Activated naive CD4-positive, alpha-beta T cell treated with anti-CD3 and anti-CD28 coated beads, Interleukin-2, amount 50 U/mL, for 72 hours (primary cell): ENCODE measurements around the gene TLCD4. TPM values are rescaled to one million over a fixed set of nuclear protein-coding genes. Genes with fewer than 3 reads are reported as not detected.

Source experiments
- ATAC-seq, 2 donors: fragments of 150-1000 bp; cut with Tn5 transposase; 2 replicates each; pipeline ENCODE4 v1.10.0; 2021; ENCODE audit warnings: mild to moderate bottlenecking in 2 of 2, moderate library complexity in 2 of 2
- DNase-seq, 2 donors: peaks; one replicate each; pipeline ENCODE4 v3.0.0; 2021 to 2022; ENCODE audit warnings: low spot score in 2 of 2
- H3K27ac Mint-ChIP-seq, 2 donors: one replicate each; pipeline ENCODE4 v1.8.0; 2022; ENCODE audit warnings: mild to moderate bottlenecking in 2 of 2, mixed read lengths in 2 of 2
- H3K36me3 Mint-ChIP-seq, 2 donors: one replicate each; pipeline ENCODE4 v1.8.0; 2022; ENCODE audit warnings: mixed read lengths in 2 of 2
- H3K9me3 Mint-ChIP-seq, 2 donors: one replicate each; pipeline ENCODE4 v1.8.0; 2022; ENCODE audit warnings: mixed read lengths in 2 of 2
- total RNA-seq, 2 donors: library from RNA; stranded (reverse); gene quantifications; one replicate each; pipeline ENCODE4 v1.2.3, GENCODE V29; 2022

The TLCD4 gene, protein sequence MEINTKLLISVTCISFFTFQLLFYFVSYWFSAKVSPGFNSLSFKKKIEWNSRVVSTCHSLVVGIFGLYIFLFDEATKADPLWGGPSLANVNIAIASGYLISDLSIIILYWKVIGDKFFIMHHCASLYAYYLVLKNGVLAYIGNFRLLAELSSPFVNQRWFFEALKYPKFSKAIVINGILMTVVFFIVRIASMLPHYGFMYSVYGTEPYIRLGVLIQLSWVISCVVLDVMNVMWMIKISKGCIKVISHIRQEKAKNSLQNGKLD
- total RNA-seq, result under 1 TPM; 0.34 to 0.49 TPM

DNA sequence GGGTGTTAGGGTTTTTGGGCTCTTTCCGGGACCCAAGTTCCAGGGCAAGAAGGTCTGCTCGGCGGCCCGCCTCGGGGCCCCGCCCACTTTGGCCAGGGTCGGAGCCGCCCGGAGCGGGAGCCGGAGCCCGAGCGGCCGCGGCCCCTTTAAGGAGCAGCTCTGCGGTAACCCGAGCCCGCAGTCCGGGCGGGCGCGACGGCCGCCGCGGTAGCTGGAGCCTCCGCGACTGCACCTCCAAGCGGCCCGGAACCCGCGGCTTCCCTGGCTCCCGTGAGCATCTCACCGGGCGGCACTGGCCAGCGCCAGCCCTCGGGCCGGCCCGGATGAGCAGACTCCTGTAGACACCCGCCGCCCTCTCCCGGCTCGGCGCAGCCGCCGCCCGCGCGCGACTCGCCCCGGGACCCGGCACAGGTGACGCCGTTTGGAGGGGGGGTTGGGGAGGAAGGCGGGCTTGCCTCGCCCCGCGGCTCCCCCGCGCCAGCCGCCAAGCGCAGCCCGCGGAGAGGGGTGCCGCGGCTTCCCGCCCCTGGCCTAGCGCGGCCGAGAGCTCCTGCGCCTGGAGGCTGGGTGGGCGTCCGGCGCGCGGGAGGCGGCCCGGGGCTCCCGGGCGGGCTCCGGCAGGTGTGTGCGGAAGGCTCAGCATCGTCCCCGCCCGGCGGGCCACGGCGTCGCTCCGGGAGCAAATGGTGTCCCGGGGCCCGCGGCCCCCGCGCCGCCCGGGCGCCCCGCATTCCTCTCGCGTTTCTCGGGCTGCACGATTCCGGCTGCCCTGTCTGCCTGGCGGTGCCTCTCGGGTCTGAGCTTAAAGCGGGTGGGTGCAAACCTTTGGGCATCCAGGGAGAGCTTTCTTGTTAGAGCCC lies at the start of gene TLCD4:
Gene TLCD4, plus strand, starts transcription at position 149 of the 860 bp plus-strand sequence. CDS start 26,547 bp downstream, outside the sequence.
- peaks cover 0 to 4% of the 10 kb centered on the region in 2 donors for H3K36me3 Mint-ChIP-seq
- H3K9me3 Mint-ChIP-seq, result no peaks in the 10 kb centered on the region
- H3K27ac Mint-ChIP-seq, result no peak within 1 kb of the TSS
- peak; percentile 36 to 57 for DNase-seq
- peak; percentile 72 to 74 for ATAC-seq

- Mint-ChIP-seq H3K27ac (no peak overlapping the region), H3K9me3 (no peaks in the 10 kb centered on the region), H3K36me3 (peaks cover 7 to 30% of the 10 kb centered on the region in 2 donors)
- DNase-seq, result no peak
- no peak for ATAC-seq
These were observed 49.6 kb upstream of the TLCD4 start for GRCh38 chr1:95067568-95067967.

DNA sequence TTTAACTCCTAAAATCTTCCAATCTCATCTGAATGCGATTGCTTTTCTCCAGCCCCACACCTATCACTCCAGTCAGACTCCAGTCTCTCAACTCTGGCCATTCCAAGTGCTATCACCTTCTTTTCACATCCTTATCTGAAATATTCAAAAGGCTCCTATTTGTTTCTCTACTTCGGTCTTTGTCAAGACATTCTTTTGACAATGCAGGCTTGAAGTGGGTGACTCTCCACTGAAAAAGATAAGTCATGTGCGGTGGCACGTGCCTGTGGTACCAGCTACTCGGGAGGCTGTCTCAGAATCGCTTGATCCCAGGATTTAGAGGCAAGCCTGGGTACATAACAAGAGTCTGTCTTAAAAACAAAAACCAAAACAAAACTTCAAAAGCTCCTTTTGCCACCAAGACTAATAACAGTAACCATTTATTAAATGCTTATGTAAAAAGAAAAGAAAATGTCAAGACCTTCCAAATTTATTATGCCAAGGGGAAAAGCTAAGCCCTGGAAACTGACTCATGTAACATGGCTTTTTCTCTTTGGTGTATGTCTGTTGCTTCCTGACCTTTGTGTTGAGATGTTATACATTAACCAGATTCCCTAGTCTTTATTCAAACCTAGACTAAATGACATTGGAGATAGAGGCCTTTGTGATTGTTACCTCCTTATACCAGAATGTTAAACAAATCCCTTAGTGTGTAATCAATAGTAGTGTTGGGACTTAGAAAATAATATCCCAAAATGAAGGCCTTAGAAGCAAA lies 48.0 kb upstream of the TLCD4 start:
- DNase-seq (no peak), ATAC-seq (no peak)
- H3K9me3 Mint-ChIP-seq, result no peaks in the 10 kb centered on the region
- H3K36me3 Mint-ChIP-seq, result peaks cover 3 to 17% of the 10 kb centered on the region in 2 donors
- peak overlapping the region in 1 of 2 donors; percentile 3 for H3K27ac Mint-ChIP-seq

DNA sequence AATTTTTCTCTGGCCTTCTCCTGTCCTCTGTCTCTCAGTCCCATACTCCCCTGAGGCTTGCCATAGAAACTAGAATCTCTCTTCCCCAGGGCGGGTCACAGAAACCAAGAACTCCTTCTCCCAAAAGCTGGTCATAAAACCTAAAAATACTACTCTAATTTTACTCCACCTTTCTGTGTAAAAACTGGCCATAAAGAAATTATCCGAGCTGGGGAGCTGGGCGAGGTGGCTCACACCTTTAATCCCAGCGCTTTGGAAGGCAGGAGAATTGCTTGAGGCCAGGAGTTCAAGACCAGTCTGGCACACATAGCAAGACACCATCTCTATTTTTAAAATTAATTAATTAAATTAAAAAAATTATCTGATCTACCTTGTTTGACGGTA lies 47.5 kb upstream of the TLCD4 start:
- Mint-ChIP-seq H3K27ac (no peak overlapping the region), H3K36me3 (peaks cover 0 to 14% of the 10 kb centered on the region in 2 donors), H3K9me3 (no peaks in the 10 kb centered on the region)
- ATAC-seq, result no peak
- no peak for DNase-seq

GRCh38 chr1:95071539-95071938 lies 45.6 kb upstream of the TLCD4 start:
- Mint-ChIP-seq H3K27ac (peak overlapping the region in 1 of 2 donors; percentile 91), H3K36me3 (peaks cover 0 to 14% of the 10 kb centered on the region in 2 donors), H3K9me3 (no peaks in the 10 kb centered on the region)
- ATAC-seq (peak in 1 of 2 donors; percentile 43), DNase-seq (no peak)

DNA sequence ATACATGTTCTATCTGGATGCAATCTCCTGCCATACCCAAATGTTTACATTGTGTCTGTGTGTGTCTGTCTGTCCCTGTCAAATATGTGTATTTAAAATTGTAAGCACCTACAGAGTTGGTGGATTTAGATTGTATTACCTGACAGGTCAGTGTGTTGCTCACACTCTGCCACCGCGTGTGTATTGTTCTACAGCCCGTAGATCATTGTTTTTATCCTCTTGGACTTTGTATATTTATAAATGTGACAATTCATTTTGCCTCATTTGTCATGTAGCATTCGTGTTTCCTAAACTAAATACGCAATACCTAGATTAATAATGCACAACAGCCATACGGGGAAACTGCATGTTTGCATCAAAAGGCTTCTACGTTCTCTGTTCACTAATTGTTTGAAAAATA lies 45.0 kb upstream of the TLCD4 start:
- Mint-ChIP-seq H3K27ac (peak overlapping the region; percentile 91 to 99), H3K36me3 (peaks cover 0 to 14% of the 10 kb centered on the region in 2 donors), H3K9me3 (no peaks in the 10 kb centered on the region)
- DNase-seq (no peak), ATAC-seq (no peak)

- Mint-ChIP-seq H3K36me3 (peaks cover 0 to 14% of the 10 kb centered on the region in 2 donors), H3K9me3 (no peaks in the 10 kb centered on the region), H3K27ac (peak within 1 kb of the TSS; percentile 91 to 99)
- ATAC-seq, result peak; percentile 86 to 95
- peak; percentile 83 to 90 for DNase-seq
These were observed 44.4 kb upstream of the TLCD4 start, which contains the start of gene ALG14 for GRCh38 chr1:95072532-95073419. Gene ALG14, minus strand, starts transcription at chr1:95072951. Its CDS starts 53 bp downstream, at chr1:95072898.

DNA sequence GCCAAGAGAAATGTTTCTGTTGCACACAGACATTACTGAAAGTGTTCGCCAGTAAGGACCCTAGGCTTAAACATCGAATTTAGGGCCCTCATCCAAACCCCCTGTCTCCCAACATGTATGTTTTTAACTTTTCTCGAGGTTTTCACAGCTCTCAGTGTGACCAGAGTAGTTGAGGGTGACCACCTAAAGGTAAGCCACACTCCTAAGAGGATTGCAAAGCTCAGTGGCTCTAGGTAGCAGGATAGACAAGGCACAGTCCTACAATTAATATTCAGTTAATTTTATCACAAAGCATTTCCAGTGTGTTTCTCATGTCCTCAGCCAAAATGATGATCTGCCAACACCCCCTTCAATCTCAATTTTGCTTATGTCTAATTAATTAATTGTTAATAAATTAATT lies 43.7 kb upstream of the TLCD4 start:
- Mint-ChIP-seq H3K27ac (peak overlapping the region; percentile 89 to 91), H3K9me3 (no peaks in the 10 kb centered on the region), H3K36me3 (peaks cover 0 to 14% of the 10 kb centered on the region in 2 donors)
- no peak for DNase-seq
- no peak for ATAC-seq

GRCh38 chr1:95076034-95076433 lies 41.1 kb upstream of the TLCD4 start:
- DNase-seq (no peak), ATAC-seq (no peak)
- Mint-ChIP-seq H3K9me3 (no peaks in the 10 kb centered on the region), H3K27ac (no peak overlapping the region), H3K36me3 (peaks cover 0 to 14% of the 10 kb centered on the region in 2 donors)

DNA sequence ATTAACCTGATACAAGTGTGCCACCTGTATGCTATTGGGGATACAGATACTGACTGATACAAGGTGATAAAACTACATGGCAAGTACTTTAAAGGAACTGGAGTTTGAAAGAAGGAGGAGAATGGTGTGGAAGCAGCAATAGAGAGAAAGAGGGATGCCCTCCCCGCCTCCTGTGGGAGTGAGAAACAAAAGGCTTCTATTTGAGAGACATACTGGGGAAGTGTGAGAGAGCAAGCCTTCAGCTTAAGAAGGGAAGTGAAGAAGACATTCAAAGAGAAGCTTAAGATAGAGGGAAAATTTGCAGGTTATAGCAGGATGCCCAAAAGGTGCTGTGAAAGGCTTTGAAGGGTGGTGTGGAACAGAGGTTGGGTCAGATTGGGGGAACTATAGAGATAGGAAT lies 36.7 kb upstream of the TLCD4 start:
- Mint-ChIP-seq H3K9me3 (no peaks in the 10 kb centered on the region), H3K27ac (no peak overlapping the region), H3K36me3 (no peaks in the 10 kb centered on the region)
- ATAC-seq (no peak), DNase-seq (no peak)

DNA sequence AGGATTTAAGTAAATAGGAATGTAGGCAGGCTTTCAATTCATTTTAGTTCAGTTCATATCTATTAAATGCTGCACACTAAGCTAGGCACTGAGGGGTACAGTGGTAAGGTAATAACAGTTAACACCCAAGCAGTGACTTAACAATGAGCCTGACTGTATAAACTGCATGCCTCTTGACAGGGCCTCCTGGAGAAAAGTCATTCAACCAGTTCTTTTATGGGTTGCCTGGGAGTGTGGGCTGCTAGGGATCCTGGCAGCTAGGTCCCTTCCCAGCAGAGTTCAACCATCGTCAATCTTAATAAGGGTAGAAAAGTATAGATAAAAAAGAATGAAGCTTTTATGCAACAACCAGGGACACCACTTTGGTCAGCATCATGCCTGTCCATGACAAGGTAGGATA lies 36.3 kb upstream of the TLCD4 start:
- Mint-ChIP-seq H3K27ac (no peak overlapping the region), H3K9me3 (no peaks in the 10 kb centered on the region), H3K36me3 (no peaks in the 10 kb centered on the region)
- ATAC-seq (no peak), DNase-seq (no peak)

DNA sequence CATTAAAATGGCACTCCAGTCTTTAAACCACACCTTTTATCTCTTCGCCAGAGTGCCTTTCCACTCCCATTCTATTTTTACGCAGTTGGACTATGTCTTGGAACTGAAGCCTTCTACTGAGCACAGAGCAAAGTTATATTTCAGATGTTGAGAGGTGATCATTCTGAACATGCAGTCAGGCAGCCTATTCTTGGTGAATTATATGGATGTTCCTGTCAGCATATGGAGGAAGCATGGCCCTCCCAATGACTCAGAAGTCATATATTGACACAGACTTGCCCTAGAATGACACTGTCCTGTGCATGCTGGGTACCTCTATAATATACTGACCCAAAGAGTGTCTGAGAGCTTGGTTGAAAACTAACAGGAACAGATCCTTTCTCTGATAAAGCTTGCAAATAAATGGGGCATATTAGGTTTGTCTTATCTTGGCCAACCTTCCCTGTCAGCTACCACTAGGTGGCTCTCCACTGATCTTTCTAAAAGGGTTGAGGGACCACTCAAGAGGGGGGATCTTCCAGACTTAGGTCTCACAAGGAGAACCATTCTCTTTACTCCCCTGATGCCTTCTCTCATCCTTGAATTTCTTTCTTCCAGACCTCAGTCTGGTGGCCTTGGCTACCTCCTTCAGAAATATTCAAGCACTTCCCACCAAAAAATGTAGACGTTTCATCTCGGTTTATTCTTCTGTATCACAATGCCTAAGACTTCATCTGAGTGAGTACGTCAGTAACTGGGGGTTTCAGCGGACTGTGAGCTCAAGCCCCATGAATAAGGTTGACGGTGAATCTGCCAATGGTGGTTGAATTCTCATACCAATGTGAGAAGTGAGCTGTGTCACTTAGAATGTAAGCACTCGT lies 32.6 kb upstream of the TLCD4 start:
- ATAC-seq (peak; percentile 54 to 71), DNase-seq (peak in 1 of 2 donors; percentile 7)
- Mint-ChIP-seq H3K9me3 (no peaks in the 10 kb centered on the region), H3K36me3 (no peaks in the 10 kb centered on the region), H3K27ac (peak overlapping the region in 1 of 2 donors; percentile 23)

DNA sequence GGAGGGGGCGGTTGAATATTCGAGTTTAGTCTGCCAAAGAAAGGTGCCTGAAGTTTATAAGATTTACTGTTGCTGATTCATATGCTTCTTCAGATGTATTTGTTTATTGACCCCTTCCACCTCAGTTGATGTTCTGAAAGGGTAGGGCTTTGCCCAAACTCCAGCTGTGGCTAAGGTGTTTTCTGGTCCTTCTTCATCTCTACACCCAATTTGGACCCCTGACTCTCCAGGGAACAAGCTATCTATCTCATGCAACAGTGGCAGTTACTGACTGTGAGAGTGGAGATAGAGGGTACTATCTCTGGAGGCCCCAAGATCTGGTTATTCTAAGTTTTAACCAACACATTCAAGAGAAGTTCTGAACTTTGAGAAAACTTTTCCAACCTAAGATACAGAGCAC lies 31.8 kb upstream of the TLCD4 start:
- H3K36me3 Mint-ChIP-seq, result peaks cover 4% of the 10 kb centered on the region in 2 donors
- DNase-seq, result no peak
- H3K27ac Mint-ChIP-seq, result no peak overlapping the region
- no peak for ATAC-seq
- no peaks in the 10 kb centered on the region for H3K9me3 Mint-ChIP-seq

DNA sequence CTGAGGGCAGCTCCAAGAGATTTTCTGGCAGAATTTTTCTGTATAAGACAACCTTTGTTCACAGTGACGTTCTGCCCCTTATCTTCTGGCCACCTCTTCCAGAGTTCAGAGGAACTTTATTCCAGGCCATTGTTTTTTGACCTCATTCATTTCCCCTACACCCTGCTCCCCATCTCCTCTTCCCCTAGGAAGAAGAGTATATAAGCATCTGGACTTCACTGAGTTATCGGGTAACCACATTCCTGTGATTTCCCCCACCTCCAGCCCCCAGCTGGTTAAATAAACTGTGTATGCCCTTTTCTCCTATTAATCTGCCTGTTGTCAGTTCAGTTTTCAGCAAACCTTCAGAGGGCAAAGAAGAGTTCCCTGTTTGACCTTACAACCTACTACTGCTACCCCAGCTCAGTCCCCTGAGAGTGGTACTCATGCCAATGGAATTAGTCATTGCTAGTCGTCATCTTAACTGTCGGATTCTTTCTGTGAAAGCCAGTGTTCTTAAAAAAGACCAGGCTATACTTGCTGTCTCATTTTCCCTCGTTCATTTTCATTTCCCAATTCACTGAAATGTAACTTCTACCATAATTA lies 30.1 kb upstream of the TLCD4 start:
- H3K27ac Mint-ChIP-seq, result no peak overlapping the region
- no peak for DNase-seq
- H3K36me3 Mint-ChIP-seq, result peaks cover 4% of the 10 kb centered on the region in 2 donors
- no peaks in the 10 kb centered on the region for H3K9me3 Mint-ChIP-seq
- ATAC-seq, result no peak

DNA sequence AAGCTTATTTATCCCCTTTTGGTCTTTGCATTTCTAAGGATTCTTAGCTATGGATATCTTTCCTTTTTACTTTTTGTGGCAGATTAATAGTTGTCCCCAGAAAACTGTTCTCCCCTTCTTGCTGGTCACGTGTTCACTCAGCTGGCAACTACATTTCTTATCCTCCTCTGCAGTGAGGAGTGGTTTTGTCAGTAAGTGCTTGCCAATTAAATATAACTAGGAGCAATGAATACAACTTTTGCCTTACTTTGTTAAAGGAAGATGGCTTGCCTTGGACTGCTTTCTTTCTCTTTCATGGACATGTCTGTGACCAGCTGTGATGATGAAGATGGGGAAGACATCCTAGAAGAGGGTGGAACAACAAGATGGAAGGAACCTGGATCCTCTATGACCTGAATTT lies 28.9 kb upstream of the TLCD4 start:
- Mint-ChIP-seq H3K27ac (no peak overlapping the region), H3K36me3 (peaks cover 4% of the 10 kb centered on the region in 2 donors), H3K9me3 (no peaks in the 10 kb centered on the region)
- no peak for DNase-seq
- ATAC-seq, result no peak
